Mucosa of descending colon (tissue), 3 donors: ENCODE results near the gene MRPL20. TPM values are rescaled to one million over a fixed set of nuclear protein-coding genes. Genes with fewer than 3 reads are reported as not detected.

Experiments
- ATAC-seq: fragments of 200-7000 bp; cut with Tn5 transposase; one replicate; pipeline ENCODE4 v1.9.1; 2020; ENCODE audit warnings: mild to moderate bottlenecking, moderate library complexity
- DNase-seq, 3 donors: peaks; one replicate each; pipeline ENCODE4 v3.0.0-alpha.2; 2020
- H3K36me3 ChIP-seq: fragments of 200-600 bp; one replicate; pipeline ENCODE4 v1.8.0; 2021; ENCODE audit warnings: low read depth, mild to moderate bottlenecking
- H3K4me1 ChIP-seq: fragments of 200-600 bp; one replicate; pipeline ENCODE4 v1.8.0; 2021; ENCODE audit warnings: low read depth, mild to moderate bottlenecking
- H3K4me3 ChIP-seq: fragments of 200-600 bp; one replicate; pipeline ENCODE4 v1.8.0; 2021; ENCODE audit warnings: mild to moderate bottlenecking
- H3K9me3 ChIP-seq: fragments of 200-600 bp; one replicate; pipeline ENCODE4 v1.8.0; 2021; ENCODE audit warnings: mild to moderate bottlenecking
- intact Hi-C, 2 donors: fragments of 100-400 bp; cut with DNase I in 1 of 2; cut with micrococcal nuclease in 1 of 2; formaldehyde crosslinking; loops; one replicate each; pipeline versions ENCODE4 v1.11.0 to v1.11.1; 2022; cut with DNase I, micrococcal nuclease
- total RNA-seq, 3 donors: library from RNA; stranded (reverse); fragmentation: NEBNext Ultra II Directional in 2 of 3; extraction: Animal tissue kit (Norgen Biotek cat#: 25700) in 2 of 3; gene quantifications; one replicate each; pipeline versions ENCODE4 v1.2.1 to v1.2.4, GENCODE V29; 2021 to 2023
- TF ChIP-seq, protein P1 (sequence below): fragments of 200-600 bp; IDR thresholded peaks from one replicate; pipeline ENCODE4 v1.8.0; 2022; ENCODE audit warnings: antibody characterized with exemption, mild to moderate bottlenecking
- donor health status: DM: no; HTN: no; CAD: no; lungs with moderate emphysema.
- donor health status: DM: no; HTN: no; CAD: no.
- donor health status: DM: no; HTN: yes; CAD: no.

MRPL20 gene
- total RNA-seq, 3 donors from 2014 or later = 75.7 to 106 (median 105) TPM

DNA sequence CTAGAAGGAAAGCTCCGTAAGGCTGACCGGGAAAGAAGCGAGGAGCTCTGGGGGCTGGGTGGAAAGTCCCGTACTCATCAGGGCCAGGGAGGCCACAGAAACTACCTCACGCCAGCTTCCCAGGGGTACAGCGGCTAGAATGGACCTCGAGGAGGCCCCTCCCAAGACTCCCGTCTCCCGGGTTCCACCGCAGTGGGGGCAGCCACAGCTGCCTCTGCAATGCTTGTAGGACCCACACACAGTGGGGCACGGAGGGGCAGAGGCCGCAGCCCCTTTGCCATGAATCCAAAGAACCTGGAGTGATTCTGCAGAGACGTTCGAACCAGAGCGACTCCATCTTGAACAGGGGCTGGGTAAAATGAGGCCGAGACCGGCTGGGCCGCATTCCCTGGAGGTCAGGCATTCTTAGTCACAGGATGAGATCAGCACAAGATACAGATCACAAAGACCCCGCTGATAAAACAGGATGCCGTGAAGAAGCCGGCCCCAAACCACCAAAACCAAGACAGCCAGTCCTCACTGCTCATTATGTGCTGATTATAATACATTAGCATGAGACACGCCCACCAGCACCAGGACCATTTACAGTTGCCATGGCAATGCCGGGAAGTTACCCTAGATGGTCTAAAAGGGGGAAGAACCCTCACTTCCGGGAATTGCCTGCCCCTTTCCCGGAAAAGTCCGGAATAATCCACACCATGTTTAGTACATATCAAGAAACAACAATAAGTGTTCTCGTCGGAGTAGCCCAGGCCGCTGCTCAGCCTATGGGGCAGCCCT is 15.6 kb upstream of the MRPL20 start:
- TF ChIP-seq, protein P1, sequence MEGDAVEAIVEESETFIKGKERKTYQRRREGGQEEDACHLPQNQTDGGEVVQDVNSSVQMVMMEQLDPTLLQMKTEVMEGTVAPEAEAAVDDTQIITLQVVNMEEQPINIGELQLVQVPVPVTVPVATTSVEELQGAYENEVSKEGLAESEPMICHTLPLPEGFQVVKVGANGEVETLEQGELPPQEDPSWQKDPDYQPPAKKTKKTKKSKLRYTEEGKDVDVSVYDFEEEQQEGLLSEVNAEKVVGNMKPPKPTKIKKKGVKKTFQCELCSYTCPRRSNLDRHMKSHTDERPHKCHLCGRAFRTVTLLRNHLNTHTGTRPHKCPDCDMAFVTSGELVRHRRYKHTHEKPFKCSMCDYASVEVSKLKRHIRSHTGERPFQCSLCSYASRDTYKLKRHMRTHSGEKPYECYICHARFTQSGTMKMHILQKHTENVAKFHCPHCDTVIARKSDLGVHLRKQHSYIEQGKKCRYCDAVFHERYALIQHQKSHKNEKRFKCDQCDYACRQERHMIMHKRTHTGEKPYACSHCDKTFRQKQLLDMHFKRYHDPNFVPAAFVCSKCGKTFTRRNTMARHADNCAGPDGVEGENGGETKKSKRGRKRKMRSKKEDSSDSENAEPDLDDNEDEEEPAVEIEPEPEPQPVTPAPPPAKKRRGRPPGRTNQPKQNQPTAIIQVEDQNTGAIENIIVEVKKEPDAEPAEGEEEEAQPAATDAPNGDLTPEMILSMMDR = no peak
- H3K4me3 ChIP-seq = no peak overlapping the region
- peak in 1 of 3 donors; percentile 30 for DNase-seq
- no peak for ATAC-seq
- H3K36me3 ChIP-seq = no peaks in the 10 kb centered on the region
- H3K9me3 ChIP-seq = no peaks in the 10 kb centered on the region
- intact Hi-C loops = no loop called here
- peaks cover 6% of the 10 kb centered on the region for H3K4me1 ChIP-seq

DNA sequence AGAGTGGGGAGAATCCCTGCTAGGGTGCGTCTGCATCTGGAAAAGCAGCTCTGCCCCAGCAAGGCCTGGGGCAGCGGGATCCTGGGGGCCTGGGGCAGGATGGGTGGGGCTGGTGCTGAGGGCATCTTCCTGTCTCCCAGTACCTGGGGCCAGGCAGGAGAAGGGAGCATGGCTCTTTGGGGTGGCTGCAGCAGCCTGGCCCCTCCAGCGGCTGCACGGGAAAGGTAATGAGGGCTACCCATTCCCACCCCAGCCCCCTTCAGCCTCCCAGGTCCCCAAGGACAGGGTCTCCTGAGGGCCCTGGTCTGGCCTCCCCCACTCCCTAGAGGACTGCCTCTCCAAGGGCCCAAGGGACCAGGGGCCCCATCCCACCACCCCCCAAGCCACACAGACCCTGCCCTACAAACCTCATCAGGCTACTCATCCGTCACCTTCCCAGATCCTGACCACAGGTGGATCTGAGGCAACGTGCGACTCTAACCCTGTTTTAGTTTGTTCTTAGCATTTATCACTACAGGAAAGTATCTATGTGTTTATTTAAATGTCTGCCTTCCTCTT is 14.9 kb upstream of the MRPL20 start:
- intact Hi-C loops = no loop called here

DNA sequence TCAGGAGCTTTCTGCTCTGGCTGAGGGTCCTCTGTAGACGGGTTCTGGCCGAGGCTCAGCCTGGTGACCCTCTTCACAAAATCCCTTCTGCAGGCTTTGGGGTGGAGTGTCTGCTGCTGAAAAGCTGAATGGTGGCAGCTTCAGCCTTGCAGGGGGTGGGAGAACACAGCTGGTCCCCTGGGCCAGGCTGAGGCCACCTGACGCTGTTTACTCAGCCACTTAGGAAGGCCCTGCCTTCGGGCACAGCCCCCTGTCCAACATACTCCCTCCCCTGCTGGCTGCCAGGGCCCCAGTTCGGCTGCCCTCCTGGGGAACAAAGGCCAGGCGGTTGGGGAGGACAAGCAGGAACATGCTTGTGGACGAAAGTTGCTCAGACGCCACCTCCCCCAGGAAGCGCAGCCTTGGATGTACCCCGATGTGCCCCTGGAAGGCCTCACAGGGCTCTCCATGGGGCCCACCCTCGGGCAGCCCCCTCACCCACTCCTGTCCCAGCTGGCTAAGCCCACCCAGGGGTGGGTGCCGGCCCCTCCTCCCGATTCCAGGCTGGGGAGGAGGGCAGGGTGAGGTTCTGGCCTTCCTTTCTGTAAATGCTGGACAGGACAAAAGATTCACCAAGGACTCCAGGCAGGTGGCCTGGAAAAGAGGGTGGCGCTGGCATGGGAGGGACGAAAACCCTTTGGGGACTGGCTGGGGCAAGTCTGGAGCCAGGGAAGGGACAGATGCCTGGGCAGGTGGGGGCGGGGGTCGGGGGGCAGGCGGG is 14.2 kb upstream of the MRPL20 start, which contains the start of gene ANKRD65:
TSS of gene ANKRD65 (minus strand) at position 130 of the 760 bp plus-strand sequence. CDS start 271 bp downstream, outside the sequence.
- Histone ChIP-seq H3K4me3 (no peak within 1 kb of the TSS), H3K36me3 (no peaks in the 10 kb centered on the region), H3K4me1 (peaks cover 6% of the 10 kb centered on the region), H3K9me3 (no peaks in the 10 kb centered on the region)
- TF ChIP-seq, protein P1 = no peak
- DNase-seq = peak in 2 of 3 donors; percentile 12 to 45
- intact Hi-C loops = no loop called here
- ATAC-seq = no peak

More for the DNA sequence above, 14.9 kb upstream of the MRPL20 start:
- no peaks in the 10 kb centered on the region for H3K36me3 ChIP-seq
- ATAC-seq = no peak
- no peak overlapping the region for H3K4me3 ChIP-seq
- peak in 1 of 3 donors; percentile 33 for DNase-seq
- H3K9me3 ChIP-seq = no peaks in the 10 kb centered on the region
- H3K4me1 ChIP-seq = peaks cover 6% of the 10 kb centered on the region
- TF ChIP-seq, protein P1 = no peak

DNA sequence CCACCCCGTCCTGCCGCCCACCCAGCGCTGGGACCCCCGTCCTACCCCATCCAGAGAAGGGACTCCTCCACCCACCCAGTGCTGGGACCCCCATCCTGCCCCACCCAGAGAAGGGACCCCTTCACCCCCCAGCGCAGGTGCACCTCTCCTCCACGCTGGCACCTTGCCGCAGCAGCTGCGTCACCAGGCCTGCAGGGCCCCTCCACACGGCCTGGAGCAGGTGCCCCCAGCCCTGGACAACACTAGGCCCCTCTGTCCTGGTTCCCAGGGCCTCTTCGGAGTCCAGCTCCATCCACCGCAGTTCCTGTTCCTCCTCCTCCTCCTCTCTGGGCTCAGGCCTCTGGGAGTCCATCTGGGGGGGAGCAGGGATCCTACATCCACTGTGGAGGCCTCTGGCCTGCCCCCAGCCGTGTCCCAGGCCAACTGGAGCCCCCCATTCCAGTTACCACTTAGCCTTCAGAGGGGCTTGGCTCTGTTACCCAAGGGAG is 13.6 kb upstream of the MRPL20 start:
- intact Hi-C loops = no loop called here

More for the DNA sequence above, 13.6 kb upstream of the MRPL20 start:
- Histone ChIP-seq H3K4me3 (no peak overlapping the region), H3K36me3 (no peaks in the 10 kb centered on the region), H3K4me1 (peaks cover 6% of the 10 kb centered on the region), H3K9me3 (no peaks in the 10 kb centered on the region)
- DNase-seq = peak in 2 of 3 donors; percentile 18 to 33
- ATAC-seq = peak; percentile 6
- TF ChIP-seq, protein P1 = no peak
